ENCODE results near the gene CCNB3.

CCNB3 gene

DNA sequence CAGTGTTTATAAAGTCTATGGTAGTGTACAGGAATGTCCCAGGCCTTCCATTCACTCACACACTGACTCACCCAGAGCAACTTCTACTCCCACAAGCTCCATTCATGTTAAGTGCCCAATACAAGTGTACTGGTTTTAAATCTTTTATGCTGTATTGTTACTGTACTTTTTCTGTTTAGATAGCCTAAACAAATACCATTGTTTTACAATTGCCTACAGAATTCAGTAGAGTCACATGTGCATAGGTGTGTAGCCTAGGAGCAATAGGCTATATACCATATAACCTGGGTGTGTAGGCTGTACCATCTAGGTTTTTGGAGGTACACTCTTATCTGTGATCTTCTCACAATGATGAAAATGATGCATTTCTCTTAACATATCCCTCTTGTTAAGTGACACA is 139.4 kb downstream of the CCNB3 start:
- no peak for DNase-seq (ENCODE audit: low read depth)

DNA sequence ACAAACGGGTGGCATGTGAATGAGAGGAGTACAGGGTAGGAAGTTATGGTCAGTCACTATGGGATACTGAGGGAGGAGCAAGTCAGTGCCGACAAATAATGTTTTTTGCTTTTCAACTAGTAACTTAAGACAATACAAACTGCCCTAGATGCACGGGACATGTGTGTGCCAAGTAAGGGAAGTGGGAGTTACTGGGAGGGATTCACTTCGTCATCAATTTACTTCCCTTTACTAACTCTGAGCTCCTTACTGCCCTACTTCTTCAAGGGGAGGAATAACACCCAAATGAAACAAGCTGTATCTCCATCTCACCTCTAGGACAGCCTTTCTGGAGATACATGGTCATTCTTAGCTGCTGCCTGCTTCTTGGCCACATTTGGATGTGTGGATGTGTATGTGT is 168.4 kb downstream of the CCNB3 start:
- no peak for DNase-seq (ENCODE audit: low read depth)

DNA sequence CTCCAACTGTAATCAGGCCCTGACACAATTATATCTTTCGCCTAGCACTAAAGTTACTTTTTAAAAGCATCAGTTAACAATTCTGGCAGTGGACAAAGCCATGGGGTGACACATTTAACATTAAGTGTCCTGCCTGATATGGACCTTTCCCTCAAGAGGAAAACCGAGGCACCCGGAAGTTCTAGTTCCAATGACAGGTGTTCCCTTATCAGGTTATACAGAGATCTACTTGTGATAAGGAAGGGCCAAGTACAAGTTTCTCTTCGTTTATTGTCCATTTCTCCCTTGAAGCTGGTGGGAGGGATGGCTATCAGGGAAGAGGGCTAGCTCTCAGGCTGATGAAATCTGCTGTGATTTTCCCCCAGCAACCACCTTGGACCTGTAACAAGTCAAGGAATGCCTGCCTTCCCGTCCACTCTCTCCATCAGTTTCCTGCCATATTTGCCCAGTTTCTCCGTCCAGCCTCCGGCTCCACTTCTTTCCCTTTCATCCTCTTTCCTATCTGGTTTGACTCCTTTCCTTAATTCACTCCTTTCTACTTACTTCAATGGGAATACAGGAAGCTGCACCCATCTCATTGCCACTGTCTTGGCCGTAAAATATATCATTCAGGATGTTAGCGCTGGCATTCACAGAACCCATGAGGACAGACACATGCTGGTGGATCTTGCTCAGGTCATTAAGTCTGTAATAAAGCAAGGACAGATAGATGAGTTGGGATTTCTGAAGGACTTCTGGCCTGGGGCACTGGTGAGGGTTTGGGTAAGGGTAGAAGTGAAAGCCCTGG is 171.1 kb downstream of the CCNB3 start:
- DNase-seq (ENCODE audit: low read depth), result no peak

DNA sequence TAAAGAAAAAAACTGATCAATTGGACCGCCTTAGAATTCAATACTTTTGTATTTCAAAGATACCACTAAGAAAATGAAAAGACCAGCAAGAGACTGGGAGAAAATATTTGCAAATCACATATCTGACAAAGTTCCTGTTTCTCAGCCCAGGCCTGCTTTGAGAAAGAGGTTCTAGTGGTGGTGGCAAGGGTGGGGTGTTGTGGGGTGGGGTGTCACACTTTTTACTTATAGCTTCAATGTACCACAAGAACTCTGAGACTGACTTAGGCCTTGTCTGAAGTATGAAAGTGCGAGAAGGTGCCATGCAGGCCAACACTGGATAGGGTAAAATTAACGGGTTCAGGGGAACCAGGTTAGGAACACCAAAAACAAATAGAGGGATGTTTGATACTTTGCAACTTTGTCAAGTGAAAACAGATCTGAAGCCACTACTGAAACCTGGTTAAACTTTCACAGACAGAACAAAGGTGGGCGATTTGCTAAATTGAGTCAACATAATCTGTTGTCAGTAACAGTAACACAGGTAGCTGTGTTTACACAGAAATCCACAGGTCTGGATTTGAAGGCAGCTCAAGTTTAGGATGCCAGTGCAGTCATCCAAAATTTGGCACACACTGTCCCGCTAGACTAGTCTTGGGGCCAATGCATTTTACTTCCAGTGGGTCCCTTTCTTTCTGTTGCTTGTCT is 177.3 kb downstream of the CCNB3 start:
- no peak for DNase-seq (ENCODE audit: low read depth)

DNA sequence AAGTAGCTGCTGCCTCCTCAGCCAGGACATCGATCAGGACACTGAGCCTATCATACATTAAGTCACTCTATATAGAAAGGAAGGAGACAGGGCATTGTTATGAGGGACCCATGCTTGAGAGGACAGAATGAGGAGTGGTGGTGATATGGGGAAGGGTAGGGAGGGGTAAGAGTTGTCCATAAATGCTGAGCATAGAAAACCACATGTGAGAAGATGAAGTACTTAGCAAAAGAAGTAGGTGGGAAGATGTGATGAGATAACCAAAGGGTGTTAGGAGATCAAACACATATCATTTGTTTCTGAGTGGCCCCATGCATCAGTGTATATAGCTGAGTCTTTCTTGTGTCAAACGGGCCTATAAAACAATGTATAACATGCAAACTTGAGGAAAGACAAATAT is 182.0 kb downstream of the CCNB3 start:
- DNase-seq (ENCODE audit: low read depth), result no peak

DNA sequence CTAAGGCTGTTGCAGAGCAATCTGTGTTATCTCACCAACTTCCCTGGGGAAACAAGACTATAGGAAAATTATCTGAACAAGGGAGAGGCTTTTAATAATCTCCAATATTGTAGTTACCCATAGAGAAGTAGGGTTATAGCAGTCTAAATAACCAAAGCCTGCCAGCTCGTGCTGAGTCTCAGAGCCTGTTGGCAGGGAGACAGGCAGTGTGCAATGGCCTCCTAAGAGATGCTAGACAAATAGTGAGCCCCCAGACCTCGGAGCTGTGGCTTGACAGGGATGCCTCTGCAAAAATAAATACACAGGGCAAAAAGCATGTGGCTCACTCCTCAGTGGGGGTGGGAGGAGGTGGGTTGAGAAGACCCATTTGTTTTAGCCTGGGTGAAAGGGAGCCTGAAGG is 189.3 kb downstream of the CCNB3 start:
- DNase-seq (ENCODE audit: low read depth), result no peak
